SKM-1 treated with dmso at 0.1 percent for 144 hours (cell line): ENCODE measurements around the gene GOLGA1.
A peak's percentile ranks its signal among the peaks of the same experiment; 100 is the strongest.
"Not testable (repeated sequence)": the region's sequence is repeated elsewhere in the genome, so short reads cannot be mapped to it uniquely, and the experiment has no call there.

Experiments
- DNase-seq: peaks from one replicate; lab custom pipeline; 2025; ENCODE audit not compliant: unreplicated experiment; lab: John Stamatoyannopoulos, UW

Gene GOLGA1, protein sequence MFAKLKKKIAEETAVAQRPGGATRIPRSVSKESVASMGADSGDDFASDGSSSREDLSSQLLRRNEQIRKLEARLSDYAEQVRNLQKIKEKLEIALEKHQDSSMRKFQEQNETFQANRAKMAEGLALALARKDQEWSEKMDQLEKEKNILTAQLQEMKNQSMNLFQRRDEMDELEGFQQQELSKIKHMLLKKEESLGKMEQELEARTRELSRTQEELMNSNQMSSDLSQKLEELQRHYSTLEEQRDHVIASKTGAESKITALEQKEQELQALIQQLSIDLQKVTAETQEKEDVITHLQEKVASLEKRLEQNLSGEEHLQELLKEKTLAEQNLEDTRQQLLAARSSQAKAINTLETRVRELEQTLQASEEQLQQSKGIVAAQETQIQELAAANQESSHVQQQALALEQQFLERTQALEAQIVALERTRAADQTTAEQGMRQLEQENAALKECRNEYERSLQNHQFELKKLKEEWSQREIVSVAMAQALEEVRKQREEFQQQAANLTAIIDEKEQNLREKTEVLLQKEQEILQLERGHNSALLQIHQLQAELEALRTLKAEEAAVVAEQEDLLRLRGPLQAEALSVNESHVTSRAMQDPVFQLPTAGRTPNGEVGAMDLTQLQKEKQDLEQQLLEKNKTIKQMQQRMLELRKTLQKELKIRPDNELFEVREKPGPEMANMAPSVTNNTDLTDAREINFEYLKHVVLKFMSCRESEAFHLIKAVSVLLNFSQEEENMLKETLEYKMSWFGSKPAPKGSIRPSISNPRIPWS

DNA sequence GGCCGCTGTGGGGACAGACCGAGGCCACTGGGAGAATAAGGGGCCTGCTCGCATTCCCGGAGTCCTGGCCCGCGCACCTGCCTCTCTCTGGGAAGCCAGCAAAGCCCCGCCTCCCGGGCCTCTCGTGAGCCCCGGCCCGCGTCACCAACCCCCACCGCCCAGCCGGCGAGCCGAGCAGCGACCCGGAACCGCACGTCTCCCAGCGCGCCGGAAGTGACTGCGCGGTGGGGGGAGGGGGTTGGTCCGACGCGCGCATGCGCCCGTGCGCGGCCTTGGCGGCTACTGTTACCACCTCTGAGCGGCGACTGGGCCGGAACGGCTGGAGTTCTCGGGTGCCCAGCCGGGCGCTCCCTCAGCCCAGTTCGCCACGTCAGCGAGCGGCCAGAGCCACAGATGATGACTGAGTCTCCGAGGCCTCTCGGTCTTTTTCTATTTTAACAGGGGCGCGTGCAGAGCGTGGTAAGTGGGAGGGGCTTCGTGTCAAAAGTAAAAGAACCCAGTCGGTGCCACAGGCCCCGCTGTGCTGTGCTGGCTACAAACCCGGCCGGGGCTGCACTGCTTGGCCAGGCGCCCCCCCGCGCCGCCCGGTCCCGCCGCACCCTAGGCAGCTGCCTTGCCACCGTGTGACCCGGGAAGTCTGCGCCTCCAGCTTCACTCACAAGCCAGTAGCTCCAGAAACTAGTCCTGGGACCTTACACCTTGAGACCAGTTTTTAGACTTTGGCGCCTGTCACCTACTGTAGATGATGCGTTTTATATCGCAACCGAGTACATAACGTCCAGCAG lies at the start of gene GOLGA1:
Gene GOLGA1, minus strand, starts transcription at position 190 of the 785 bp plus-strand sequence. CDS start 2,372 bp downstream, outside the sequence.
- DNase-seq = peak; percentile 84

DNA sequence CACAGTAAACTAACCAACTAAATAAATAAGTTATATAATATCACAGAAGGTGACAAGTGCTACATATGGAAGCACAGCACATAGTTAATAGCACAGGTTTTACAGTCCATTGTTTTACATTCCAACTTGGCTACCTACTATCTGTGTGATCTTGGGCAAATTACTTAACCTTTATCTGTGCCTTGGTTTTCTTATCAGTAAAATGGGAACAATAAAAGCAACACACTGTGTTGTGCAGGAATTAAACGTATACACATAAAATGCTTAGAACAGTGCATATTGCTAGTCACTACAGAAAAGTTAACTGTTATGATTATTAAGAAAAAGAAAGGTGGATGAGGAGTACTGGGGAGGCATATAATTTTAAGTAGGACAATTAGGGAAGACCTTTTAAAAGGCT lies 42.8 kb upstream of the GOLGA1 start:
- no peak for DNase-seq

DNA sequence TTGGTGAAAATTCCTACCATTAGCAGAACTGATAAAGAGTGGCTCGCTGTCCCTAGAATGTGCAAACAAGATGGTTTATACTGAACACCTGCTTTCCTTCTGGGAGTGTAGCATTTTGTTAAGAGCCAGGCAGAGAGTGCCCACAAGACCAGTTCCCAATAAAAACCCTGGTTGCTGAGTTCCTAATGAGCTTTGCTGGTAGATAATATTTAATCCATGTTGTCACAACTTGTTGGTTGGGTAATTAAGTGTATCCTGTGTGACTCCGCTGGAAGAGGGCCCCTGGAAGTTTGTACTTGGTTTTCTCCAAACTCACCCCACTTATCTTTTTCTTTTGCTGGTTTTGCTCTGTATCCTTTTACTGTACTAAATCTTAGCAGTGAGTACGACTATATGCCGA lies 39.5 kb upstream of the GOLGA1 start:
- no peak for DNase-seq

DNA sequence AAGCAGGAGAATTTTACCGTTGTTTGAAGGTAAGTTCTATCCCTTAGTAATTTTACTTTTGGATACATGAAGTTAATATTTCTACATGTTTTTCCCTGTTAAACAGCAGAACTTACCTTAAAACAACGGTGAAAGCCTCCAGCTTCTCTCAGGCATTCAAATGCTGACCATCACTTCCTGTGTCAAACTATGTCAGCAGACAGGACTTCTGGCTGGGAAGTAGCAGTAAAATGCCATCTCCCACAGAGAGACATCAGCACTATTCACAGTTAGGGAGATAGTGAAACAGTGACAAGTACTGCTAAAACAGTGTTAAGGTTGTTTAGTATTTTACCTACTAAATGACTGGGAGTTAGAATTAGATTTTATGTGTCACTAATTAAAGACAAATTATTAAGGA lies 34.2 kb upstream of the GOLGA1 start:
- DNase-seq = no peak

DNA sequence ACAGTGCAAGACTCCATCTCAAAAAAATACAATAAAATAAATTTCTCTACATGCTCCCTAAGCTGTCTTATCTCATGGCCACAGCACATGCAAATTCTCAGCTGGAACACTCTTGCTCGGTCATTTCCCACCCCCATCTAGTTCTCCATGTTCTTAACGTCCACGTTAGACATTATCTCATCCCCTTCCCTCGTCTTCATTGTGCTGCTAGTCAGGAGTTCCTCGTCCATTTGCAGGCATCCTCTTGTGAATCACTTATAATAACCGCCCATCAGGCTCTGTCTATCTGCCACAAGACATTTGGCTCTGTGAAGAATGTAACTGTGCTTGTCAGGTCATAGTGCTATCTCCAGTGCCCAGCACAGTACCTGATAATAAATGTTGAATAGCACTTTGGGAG lies 32.9 kb upstream of the GOLGA1 start:
- no peak for DNase-seq

DNA sequence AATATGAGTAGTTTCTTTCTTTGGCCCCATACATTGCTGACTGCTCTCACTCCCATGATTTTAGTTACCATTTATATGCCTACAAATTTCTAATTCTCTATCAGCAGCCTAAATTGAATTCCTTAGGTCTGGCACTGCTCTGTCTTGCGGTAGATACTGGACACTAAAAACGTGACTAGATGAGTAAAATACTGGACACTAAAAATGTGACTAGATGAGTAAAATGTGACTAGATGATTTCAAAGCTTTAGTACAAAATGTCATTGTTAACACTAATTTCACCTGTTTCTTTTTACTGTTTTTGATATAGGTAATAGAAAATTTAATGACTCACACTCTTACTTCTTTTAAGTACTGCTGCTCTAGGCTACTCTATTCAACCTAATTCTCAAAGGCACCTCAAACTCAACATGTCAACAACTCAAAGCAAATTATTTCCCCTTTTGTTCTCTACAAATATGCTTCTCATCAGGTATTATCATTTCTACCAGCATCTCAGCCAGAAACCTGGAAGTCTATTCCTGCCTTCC lies 31.4 kb upstream of the GOLGA1 start:
- DNase-seq = no peak

DNA sequence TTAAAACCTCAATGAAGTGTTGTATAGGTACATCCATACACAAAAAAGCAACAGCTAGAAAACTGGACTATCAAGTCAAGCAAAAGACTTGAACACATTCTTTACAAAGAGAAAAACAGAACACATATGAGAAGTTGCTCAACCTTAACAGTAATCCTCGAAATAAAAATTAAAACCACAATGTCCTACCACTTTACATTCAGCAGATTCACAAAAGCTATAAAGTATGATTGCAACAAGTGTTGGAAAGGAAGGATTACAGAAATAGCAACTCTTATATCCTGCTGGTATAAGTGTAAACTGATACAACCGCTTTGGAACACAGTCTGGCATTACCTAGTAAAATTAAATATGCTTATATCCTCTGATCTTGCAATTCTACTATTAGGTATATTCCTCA lies 28.5 kb upstream of the GOLGA1 start:
- no peak for DNase-seq

DNA sequence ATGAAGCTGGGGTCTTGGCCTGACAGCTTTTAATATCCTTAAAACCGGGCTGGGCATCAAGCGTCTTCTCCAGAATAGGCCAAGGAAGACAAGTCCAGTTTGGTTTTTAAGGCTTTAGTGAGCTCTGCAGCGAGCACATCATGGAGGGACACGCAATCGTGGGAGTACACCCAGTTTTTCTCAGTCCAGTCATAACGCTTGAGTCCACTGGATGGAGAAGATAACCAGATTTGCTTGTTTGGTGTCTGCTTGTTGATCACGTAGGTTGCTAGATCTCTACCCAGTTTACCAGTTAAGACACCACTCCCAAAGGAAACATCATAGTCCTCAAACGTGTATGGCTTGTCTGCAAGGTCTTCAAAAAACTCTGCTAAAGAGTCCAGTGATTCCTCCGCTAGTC lies 27.4 kb upstream of the GOLGA1 start:
- no peak for DNase-seq

DNA sequence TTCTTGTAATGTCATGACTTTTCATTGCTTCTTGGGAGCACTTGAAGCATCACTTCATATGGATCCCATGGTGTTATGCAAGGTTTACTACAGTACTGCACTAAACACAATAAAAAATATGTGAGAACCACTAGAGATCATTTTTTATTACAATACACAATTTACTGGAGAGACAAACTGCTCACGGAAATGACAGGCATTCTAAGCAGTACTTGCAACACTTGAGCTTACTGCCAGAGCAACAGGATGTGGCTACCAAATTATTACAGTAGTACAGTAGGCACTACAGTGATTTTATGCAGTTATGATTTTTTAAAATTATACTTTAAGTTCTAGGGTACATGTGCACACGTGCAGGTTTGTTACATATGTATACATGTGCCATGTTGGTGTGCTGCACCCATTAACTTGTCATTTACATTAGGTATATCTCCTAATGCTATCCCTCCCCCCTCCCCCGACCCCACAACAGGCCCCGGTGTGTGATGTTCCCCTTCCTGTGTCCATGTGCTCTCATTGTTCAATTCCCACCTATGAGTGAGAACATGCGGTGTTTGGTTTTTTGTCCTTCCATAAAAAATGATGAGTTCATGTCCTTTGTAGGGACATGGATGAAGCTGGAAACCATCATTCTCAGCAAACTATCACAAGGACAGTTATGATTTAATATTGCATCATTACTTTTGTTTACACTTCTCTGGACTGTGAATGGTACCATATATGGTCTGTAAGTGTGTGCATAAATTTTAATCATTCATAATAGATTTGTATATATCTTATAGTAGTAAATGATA lies 25.1 kb upstream of the GOLGA1 start:
- not testable (repeated sequence) for DNase-seq

DNA sequence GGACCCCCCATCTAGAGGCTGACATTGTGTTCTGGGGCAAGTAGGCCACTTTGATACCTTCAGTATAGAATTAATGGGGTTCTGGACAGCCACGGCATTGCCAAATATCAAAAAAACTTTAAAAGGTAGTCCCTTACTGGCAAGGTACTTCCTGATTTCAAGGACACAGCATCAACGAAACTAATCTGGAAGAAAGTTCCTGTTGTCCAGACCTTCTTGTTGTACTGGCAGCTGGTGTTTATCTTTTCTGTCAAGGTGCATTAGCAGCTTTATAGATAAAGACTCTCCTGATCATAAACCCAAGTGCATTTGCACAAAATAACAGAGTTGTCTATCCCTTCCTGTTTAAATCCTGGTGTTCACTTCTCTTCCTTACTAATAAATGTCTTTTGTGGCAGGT lies 23.7 kb upstream of the GOLGA1 start:
- no peak for DNase-seq

DNA sequence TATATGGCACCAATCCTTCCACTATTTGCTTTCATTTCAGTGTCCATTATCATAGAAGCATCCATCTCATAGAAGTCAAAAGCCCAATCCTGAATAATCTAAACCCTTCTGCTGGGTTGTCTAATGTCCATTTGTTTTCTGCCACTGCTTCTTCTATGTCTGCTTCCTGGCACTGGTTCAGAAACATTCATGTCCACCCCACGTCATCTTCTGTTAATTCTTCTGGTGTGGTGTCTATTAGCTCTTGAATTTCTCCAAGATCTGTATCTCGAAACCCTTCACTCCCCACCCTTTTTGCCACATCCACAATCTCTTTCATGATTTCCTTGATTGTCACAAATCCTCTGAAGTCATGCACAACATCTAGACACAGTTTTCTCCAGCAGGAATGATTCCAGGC lies 23.2 kb upstream of the GOLGA1 start:
- no peak for DNase-seq

DNA sequence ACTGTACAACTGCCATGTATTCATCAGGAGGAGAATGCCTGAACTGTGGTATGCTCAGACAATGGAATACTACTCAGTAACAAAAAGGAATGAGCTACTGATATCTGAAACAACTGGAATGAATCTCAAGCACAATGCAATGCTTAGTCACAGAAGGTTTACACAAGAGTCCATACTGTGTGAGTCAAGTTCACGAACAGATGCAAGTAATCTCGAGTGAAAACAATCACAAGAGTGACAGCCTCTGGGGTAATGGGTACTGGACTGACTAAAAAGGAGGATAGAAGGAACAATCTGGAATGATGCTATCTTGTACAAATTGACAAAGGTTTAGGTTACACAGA lies 19.5 kb upstream of the GOLGA1 start:
- no peak for DNase-seq

DNA sequence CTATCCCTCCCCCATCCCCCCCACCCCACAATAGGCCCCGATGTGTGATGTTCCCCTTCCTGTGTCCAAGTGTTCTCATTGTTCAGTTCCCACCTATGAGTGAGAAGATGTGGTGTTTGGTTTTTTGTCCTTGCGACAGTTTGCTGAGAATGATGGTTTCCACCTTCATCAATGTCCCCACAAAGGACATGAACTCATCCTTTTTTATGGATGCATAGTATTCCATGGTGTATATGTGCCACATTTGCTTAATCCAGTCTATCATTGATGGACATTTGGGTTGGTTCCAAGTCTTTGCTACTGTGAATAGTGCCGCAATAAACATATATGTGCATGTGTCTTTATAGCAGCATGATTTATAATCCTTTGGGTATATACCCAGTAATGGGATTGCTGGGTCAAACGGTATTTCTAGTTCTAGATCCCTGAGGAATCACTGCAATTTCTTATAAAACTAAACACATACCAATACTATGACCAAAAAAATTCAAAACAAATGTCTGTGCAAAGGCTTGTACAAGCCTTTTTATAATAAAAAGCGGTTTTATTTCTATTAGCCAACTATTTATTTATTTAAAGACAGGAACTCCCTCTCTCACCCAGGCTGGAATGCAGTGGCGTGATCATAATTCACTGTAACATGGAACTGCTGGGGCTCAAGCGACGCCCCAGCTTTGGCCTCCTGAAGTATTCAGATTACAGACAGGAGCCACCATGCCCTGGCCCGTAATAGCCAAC lies 19.0 kb upstream of the GOLGA1 start:
- DNase-seq = not testable (repeated sequence)

DNA sequence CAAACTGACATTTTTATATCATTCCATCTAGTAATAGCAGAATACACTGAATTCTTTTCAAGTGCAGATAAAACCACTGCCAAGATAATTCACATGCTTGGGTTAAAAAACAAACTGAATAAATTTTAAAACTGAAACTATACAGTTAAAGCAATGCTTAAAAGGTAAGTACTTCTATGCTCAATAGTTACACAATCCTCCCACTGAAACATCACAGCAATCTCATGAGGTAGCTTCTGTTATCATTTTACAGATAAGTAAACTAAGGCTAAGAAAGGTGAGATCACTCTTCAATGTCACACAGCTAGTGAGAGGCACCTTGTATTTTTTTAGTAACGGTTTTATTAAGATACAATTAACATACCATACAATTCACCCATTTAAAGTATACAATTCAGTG lies 13.4 kb upstream of the GOLGA1 start:
- no peak for DNase-seq

DNA sequence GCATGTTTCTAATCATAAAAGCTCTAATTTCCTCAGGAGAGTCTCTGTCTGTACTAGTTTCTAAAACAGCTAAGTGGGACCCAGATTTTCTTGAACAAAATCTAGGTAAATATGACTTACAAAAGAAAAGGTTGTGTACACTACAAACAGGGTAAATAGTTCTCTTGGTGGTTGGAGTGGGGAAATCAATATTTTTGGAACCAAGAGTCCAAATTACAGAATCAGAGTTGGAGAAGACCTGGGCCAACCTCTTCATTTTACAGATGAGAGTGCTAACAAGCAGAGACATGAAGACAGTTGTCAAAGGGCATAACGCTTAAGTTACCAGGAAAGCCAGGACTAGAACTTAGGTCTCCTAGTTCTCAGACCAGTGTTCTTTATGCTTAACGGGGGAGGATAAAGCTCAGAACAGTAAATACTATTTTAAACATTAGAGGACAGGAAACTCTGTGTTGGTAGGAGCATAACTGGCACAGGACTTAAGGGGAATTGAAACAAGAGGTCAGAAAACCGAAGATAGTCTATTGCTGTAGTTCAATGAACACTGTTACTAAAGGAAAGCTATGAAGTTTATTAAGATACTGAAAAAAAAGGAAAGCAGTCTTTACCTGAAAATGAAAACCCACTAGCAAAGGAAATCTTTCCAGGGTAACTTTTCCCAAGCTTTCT lies 9.3 kb upstream of the GOLGA1 start:
- no peak for DNase-seq

DNA sequence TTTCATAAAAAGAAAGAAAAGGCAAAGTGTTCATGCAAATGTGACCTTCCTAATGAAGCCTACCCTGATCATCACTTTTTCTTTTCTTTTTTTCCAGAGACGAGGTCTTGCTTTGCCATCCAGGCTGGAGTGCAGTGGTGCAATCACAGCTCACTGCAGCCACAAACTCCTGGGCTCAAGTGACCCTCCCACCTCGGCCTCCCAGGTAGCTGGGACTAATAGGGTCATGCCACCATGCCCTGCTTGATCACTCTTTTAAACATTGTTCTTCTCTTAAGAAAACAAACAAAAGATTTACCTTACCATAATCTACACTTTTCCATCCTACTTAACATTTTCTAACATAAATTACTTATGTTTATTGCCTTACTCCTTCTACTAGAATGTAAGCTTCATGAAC lies 8.5 kb upstream of the GOLGA1 start:
- no peak for DNase-seq

DNA sequence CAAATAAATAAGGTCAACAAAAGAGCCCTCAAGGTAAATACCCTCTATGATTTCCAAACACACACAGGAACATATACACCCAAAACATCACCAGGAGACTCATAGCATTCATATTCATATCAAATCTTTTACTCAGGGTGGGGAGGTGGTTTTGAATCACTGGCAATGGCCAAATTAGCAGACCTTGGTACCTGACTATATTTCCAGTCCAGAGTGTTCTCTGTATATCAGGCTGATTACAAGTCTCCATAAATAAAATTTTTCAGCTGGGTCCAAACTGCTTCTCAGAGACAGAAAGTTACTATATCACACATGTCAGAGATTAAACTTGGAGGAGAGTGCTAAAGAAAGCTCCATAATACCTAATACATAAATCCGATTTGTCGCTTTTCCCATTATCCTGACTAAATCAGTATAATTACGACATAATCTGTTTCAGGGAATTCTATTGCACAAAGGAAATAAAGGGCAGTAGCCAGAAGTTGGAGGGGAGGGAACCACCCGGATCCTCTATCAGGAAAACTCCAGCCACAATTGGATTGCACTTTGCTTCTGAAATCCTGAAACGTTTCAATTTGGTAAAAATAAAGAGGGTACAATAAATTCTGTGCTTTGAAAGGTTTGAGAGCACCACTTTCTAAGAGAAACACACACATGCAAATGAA lies 7.0 kb upstream of the GOLGA1 start:
- DNase-seq = no peak

DNA sequence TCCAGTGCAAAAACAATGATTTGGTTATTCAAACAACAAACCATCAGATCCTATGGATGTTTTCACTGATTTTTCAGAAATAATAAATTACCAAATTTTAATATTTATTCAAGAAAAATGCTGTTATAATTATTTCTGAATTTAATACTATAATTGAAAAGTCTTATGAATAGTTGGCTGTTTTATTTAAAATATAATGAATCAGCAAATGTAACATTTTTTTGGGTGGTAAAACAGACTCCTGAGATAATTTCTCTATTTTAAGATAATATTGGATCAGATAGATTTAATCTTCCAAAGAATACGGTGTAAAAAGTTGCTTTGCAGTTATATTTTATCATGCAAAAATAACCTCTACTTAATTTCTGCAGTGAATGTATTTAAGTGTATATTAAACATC lies 5.3 kb upstream of the GOLGA1 start:
- DNase-seq = no peak
